Astrocyte of the cerebellum (primary cell): Measurements from ENCODE around the gene E2F3.
"Not testable (repeated sequence)": the region's sequence is repeated elsewhere in the genome, so short reads cannot be mapped to it uniquely, and the experiment has no call there.

Experiments
- DNase-seq: peaks from one replicate; pipeline ENCODE4 v3.0.0-alpha.2; 2011; ENCODE audit warnings: low read depth
- H3K4me3 ChIP-seq: 2 replicates; pipeline ENCODE4 v1.5.1; 2011; ENCODE audit warnings: mild to moderate bottlenecking, low read depth, low read length, moderate library complexity
- CTCF ChIP-seq: IDR thresholded peaks from 2 replicates; pipeline ENCODE4 v1.5.1; 2012; ENCODE audit warnings: low read length, low read depth, moderate library complexity, mild to moderate bottlenecking; ENCODE audit errors: missing control alignments
- in situ Hi-C: cut with HindIII; loops from 2 replicates; pipeline ENCODE4 v1.10.0; 2017; ENCODE audit warnings: low sequenced_read_pairs

E2F3 gene

GRCh38 chr6:20509212-20509611 lies 107.5 kb downstream of the E2F3 start:
- no peak overlapping the region for H3K4me3 ChIP-seq
- DNase-seq = no peak
- in situ Hi-C loops = no loop called here
- TF ChIP-seq CTCF = no peak

GRCh38 chr6:20511852-20512251 lies 110.2 kb downstream of the E2F3 start:
- no peak for TF ChIP-seq CTCF
- DNase-seq = no peak
- in situ Hi-C loops = no loop called here
- H3K4me3 ChIP-seq = no peak overlapping the region

GRCh38 chr6:20525208-20525607 lies 123.5 kb downstream of the E2F3 start:
- not testable (repeated sequence) for H3K4me3 ChIP-seq, DNase-seq
- in situ Hi-C loops = loop anchor here (25.0 kb wide), 1 partner anchor 238 kb away; no protein-coding TSS in a partner anchor

GRCh38 chr6:20529086-20529448 lies 127.4 kb downstream of the E2F3 start:
- in situ Hi-C loops = loop anchor here (25.0 kb wide), 1 partner anchor 242 kb away; no protein-coding TSS in a partner anchor
- H3K4me3 ChIP-seq = not testable (repeated sequence)
- DNase-seq = peak; percentile 31

- H3K4me3 ChIP-seq = no peak overlapping the region
- TF ChIP-seq CTCF = no peak
- in situ Hi-C loops = loop anchor here (25.0 kb wide), 1 partner anchor 246 kb away; no protein-coding TSS in a partner anchor
- no peak for DNase-seq
Observed at GRCh38 chr6:20532881-20533280, 131.2 kb downstream of the E2F3 start.

GRCh38 chr6:20533746-20534294 lies 132.1 kb downstream of the E2F3 start:
- in situ Hi-C loops = loop anchor here (25.0 kb wide), 1 partner anchor 247 kb away; no protein-coding TSS in a partner anchor
- H3K4me3 ChIP-seq = peak overlapping the region; percentile 83
- DNase-seq = no peak
- TF ChIP-seq CTCF = no peak

GRCh38 chr6:20534295-20535262 lies 132.9 kb downstream of the E2F3 start, which contains the start of gene CDKAL1:
CDKAL1 (plus strand) TSS chr6:20534457; CDS start chr6:20546351, 11,894 bp downstream.
- in situ Hi-C loops = loop anchor here (25.0 kb wide), 1 partner anchor 247 kb away; no protein-coding TSS in a partner anchor

More at GRCh38 chr6:20534295-20535262, 132.9 kb downstream of the E2F3 start, which contains the start of gene CDKAL1:
- DNase-seq = peak; percentile 83
- no peak for TF ChIP-seq CTCF
- H3K4me3 ChIP-seq = peak within 1 kb of the TSS; percentile 83
